Measurements from ENCODE around the gene ZFAND3.
"Not testable (repeated sequence)": the region's sequence is repeated elsewhere in the genome, so short reads cannot be mapped to it uniquely, and the experiment has no call there.

Gene ZFAND3

GRCh38 chr6:37974943-37975342, 155.4 kb downstream of the ZFAND3 start:
- no peak for DNase-seq

- DNase-seq = no peak
These were observed 158.2 kb downstream of the ZFAND3 start for GRCh38 chr6:37977715-37978114.

- peak; percentile 86 for DNase-seq
These were observed 160.1 kb downstream of the ZFAND3 start for GRCh38 chr6:37979392-37980221.

GRCh38 chr6:37980222-37980595, 160.7 kb downstream of the ZFAND3 start:
- peak; percentile 91 for DNase-seq

DNA sequence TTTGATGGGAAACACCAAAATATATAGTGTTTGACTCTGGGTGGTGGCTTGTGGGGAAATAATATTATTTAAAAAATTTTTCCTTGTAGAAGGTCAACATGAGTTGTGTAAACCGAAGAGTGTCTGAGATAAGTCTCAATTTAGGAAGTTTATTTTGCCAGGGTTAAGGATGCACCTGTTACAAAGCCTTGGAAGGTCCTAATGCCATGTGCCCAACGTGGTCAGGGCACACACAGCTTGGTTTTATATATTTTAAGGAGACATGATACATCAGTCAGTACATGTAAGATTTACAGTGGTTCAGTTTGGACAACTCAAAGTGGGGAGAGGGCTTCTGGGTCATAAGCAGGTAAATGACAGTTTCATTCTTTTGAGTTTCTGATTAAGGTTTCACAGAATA, 162.1 kb downstream of the ZFAND3 start:
- no peak for DNase-seq

- no peak for DNase-seq
These were observed 162.8 kb downstream of the ZFAND3 start for GRCh38 chr6:37982317-37982716.

DNA sequence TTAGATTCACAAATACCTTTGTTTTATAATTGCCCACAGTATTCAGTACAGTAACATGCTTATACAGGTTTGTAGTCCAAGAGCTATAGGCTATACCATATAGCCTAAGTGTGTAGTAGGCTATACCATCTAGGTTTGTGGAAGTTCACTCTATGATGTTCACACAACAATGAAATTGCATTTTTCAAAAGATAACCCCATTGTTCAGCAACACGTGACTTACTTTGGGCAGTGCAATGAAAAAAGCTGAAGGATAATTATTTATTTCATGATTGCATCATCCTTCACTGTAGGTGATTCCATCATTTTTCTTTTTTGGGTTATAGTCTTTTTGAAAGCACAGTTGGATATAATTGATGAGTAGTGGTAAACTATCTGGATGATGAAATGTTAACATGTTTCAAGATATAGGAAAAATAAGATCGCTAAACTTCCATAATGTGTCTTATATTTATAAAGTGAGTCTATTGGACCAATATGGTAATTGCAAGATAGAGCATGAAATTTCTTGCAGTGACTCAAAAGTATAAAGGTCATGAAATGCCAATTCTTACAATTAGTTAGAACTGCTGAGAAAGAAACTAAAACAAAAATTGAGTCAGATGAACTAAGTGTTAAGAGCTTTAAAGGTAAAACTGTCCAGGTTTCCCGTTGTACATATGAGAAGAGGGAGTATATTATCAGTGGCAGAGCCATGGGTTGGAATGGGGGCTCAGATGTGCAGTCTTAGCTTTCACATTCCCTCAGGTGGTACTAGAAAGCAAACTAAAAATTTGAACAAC, 164.4 kb downstream of the ZFAND3 start:
- DNase-seq = no peak

DNA sequence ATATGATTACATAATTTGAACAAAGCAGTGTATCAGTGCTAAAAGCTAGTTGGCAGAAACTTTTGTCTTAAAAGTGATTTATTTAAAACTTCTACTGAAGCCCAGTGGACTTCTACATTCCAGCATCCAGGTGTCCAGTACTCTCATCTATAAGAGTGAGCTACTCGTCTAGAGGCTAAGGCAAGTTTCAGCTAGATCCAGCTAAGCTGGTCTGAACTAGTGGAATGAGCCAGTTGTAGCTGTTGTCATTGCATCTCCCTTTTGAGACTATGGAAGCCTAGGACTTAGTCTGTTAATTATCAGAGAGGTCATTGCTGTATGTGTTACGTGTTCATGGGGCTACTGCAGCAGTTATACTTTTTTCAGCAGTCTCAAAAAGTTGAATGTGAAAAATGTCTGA, 165.1 kb downstream of the ZFAND3 start:
- no peak for DNase-seq

DNA sequence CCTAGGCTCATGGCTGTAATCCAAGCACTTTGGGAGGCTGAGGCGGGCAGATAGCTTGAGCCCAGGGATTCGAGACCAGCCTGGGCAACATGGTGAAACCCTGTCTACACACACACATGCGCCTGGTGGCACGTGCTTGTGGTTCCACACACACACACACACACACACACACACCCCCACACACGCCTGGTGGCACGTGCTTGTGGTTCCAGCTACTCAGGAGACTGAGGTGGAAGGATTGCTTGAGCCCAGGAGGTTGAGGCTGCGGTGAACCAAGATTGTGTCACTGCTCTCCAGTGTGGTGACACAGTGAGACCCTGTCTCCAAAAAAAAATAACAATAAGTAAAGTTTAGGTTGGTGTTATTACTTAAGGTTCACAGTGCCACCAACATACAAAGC, 165.8 kb downstream of the ZFAND3 start:
- DNase-seq = no peak

DNA sequence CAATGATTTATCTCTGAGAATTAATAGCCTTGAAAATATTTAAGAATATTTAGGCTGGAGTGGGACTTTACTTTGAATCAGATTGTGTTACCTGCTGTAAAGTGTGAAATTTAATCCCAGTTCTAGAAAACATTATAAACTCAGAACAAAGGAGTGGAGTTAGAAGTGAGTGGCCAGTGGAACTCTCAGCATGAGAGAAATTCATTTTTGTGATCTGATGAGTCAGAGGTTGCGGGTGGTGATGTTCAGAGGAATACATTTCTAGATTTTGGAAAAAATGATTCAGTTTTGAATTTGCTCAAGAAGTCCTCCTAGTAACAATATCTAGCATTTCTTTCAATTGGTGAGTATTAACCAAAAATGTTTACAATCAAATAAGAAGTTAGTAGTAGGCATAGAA, 167.5 kb downstream of the ZFAND3 start:
- DNase-seq = no peak

GRCh38 chr6:37987559-37987958, 168.0 kb downstream of the ZFAND3 start:
- DNase-seq = no peak

DNA sequence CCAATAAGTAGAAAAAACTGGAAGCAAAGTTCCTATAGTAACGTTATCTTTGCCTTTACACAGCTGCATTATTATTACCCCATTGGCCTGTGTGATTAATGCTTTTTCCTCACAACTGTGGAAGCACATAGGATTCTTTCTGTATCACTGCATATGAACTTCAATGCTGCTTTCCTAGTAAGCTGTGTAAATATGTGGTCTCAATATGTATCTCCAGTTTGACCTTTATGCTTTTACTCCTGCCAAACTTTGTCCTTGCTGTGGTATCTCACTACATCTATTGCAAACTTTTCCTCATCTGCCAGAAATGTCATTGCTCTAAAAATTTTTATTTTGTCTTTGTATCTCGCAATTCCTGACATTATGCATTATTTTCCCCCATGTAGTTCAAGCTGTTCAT, 168.6 kb downstream of the ZFAND3 start:
- DNase-seq = no peak

DNA sequence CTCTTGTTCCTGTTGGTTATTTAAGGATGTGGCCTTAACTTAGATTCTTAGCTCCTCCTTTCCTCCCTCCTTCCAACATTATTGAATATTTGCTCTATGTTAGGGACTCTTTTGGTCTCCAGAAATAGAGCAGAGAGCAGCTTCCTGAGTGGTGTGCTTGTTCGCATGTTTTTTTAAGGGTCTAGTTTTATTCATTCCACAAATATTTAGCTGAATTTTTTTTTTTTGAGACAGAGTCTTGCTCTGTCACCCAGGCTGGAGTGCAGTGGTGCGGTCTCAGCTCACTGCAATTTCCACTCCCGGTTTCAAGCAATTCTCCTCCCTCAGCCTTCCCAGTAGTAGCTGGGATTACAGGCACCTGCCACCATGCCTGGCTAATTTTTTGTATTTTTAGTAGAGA, 169.2 kb downstream of the ZFAND3 start:
- DNase-seq = no peak

GRCh38 chr6:37990762-37991525, 171.4 kb downstream of the ZFAND3 start:
- DNase-seq = no peak

GRCh38 chr6:37992749-37993148, 173.2 kb downstream of the ZFAND3 start:
- no peak for DNase-seq

DNA sequence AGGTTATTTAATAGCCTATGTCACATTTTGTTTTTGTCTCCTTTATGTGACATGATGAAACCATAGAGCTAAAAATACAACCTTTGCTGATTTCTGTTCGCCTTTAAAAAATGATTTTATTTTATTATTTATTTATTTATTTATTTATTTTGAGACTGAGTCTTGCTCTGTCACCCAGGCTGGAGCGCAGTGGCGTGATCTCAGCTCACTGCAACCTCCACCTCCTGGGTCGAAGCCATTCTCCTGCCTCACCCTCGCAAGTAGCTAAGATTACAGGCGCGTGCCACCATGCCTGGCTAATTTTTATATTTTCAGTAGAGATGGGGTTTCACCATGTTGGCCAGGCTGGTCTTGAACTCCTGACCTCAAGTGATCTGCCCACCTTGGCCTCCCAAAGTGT, 173.7 kb downstream of the ZFAND3 start:
- DNase-seq = not testable (repeated sequence)

- no peak for DNase-seq
These were observed 174.1 kb downstream of the ZFAND3 start for GRCh38 chr6:37993596-37993995.

DNA sequence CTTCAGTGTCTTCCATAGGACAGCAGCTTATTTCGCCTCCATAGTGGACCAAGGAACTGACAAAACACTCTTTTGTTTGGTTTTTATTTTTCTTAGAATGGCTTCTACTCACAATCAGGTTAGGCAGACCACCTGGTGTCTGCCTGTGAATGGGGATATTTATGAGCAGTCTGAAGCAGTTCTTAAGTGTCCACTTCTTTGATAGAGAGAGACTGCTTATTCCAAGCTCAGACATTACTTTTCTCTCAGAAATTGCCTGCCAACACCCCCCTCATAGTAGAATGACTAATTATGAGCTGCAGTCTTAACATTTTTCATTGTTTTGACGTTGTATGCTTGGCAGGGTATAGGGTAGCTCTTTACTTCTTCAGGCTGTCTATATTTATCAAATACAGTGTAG, 174.7 kb downstream of the ZFAND3 start:
- DNase-seq = peak; percentile 30

- DNase-seq = no peak
These were observed 178.8 kb downstream of the ZFAND3 start for GRCh38 chr6:37998366-37998765.

DNA sequence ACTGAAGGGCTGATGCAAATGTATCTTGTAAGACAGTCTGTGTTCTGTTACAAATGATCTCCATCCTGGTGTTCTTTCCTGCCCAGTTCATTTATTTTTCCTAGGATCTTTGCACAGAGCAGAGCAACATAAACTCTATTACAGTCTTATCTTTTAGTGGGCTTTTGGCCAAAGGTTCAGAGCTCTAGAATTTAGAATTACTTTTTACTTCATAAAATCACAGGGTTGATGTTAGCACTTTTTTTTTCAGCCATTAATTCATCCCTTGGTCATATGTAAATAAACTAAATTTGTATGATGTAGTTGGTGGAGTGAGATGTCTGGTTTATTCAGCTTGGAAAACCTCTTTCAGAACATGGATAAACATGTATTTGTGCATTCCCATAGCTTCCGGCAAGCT, 181.9 kb downstream of the ZFAND3 start:
- DNase-seq = no peak

DNA sequence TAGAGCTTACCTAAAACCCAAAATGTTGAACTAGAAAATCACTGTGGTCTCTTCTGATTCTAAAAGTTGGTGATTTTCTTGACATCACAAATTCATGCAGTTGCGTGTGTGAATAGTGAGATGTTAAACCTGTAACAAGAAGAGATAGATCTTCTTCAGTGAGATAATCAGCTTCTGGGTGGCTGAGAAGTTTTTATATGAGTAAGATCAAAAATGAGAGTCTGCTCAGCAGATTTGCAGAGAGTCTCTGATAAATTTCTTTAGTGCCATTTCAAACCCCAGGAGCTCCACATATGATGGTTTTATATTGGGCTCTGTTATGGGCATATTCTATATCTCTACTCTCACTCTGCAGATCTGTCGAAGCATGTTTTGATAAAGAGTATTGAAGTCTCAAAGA, 185.4 kb downstream of the ZFAND3 start:
- DNase-seq = no peak

DNA sequence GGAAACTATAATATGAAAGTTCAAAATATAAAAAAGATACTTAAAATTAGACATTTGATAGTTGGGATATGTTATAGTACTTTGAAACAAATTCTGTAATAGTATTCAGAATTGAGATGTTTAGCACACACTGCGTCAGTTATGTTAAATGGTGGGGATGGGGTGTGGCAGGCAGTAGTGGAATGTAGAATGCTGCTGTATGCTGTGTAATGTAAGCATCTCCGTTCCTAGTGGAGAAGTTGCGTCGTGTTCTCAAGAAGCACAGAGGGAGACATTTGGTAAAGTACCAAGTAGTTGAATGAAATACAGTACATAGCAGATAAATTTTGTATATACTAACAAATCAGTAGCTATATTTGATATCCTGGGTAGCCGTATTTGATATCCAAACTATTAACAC, 192.4 kb downstream of the ZFAND3 start:
- DNase-seq = no peak

GRCh38 chr6:38012573-38012972, 193.0 kb downstream of the ZFAND3 start:
- DNase-seq = no peak

DNA sequence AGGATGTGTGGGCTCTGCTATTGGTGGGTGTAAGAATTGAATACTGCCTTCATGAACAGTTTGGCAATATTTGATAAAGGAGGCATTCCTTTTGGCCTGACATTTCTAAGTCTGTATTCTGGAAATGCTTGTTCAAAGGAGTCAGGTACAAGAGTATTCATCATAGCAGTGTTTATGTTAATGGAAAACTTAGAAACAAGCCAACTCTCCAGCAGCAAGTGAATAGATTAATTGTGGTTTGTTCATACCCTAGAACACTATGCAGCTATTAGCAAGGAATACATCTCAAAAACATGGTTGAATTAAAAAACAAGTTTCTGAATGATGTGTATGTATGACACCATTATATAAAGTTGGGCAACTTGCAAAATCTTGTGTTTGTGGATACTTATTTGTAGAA, 195.8 kb downstream of the ZFAND3 start:
- DNase-seq = no peak
